ENCODE data around the gene TLE3. TPM values are rescaled to one million over a fixed set of nuclear protein-coding genes. Genes with fewer than 3 reads are reported as not detected.

The TLE3 gene
- total and polyA plus RNA-seq, 2 of the 4 experiments (the other 2 are of a cell fraction): 6.5 to 16.3 TPM

DNA sequence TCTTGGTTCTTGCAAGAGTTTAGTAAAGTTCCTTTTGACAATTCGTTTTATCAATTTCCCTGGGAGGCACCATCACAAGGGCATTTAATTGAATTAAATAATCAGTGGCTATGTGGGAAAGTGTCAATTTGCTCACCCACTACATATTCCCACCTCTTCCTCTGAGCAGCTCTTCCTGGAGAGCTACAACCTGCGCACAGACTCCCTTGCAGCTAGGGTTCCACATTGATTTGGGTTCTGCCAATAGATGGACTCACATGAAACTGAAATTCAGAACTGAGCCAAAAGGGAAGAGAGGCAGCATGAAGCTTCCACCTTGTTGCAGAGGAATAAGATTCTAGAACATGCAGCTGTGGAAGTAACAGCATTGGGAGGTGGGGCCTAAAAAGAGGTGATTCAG, 94.8 kb downstream of the TLE3 start:
- Histone ChIP-seq H2BK120ac (ENCODE audit: low read depth, low read length) (no peak overlapping the region), H3K4me1 (ENCODE audit: control insufficient read depth, insufficient read depth, low read length) (no peaks in the 10 kb centered on the region), H2BK20ac (ENCODE audit: low read depth, low read length) (no peak overlapping the region), H4K8ac (ENCODE audit: low read depth in 2 of 2, low read length in 2 of 2) (no peak overlapping the region), H2BK5ac (ENCODE audit: low read depth, low read length, poor library complexity, severe bottlenecking) (no peak overlapping the region), H4K91ac (ENCODE audit: insufficient read depth, low read depth, low read length) (no peak overlapping the region), H3K9ac (ENCODE audit: low read depth, low read length) (no peak overlapping the region), H2AK5ac (ENCODE audit: low read depth, low read length) (no peak overlapping the region), H2AFZ (replicated peaks; ENCODE audit: low read length, poor library complexity) (no peak overlapping the region), H3K14ac (replicated peaks; ENCODE audit: low read depth, low read length) (no peak overlapping the region), H4K20me1 (ENCODE audit: insufficient read depth, low read length) (no peaks in the 10 kb centered on the region), H3K56ac (ENCODE audit: extremely low read depth, insufficient read depth, low read length) (no peak overlapping the region), H3K9me3 (ENCODE audit: control insufficient read depth, insufficient read depth, low read length) (peaks cover 10% of the 10 kb centered on the region), H3K4ac (ENCODE audit: low read depth, low read length) (no peak overlapping the region), H3K36me3 (ENCODE audit: control insufficient read depth, insufficient read depth, low read length) (no peaks in the 10 kb centered on the region), H3K4me3 (ENCODE audit: insufficient read depth, low read depth, low read length) (no peak overlapping the region), H3K79me1 (ENCODE audit: low read depth in 1 of 2, low read length in 2 of 2) (no peaks in the 10 kb centered on the region), H3K4me2 (ENCODE audit: low read depth, low read length) (no peak overlapping the region), H2BK15ac (ENCODE audit: low read depth, low read length) (no peak overlapping the region), H3K18ac (ENCODE audit: low read depth, low read length) (no peak overlapping the region), H3K23ac (ENCODE audit: low read depth, low read length) (no peak overlapping the region), H2AK9ac (replicated peaks; ENCODE audit: low read depth, low read length, poor library complexity) (no peak overlapping the region), H3K27me3 (ENCODE audit: control insufficient read depth, insufficient read depth, low read length) (peaks cover 61% of the 10 kb centered on the region), H3K9me1 (ENCODE audit: insufficient read depth, low read length) (no peaks in the 10 kb centered on the region), H4K5ac (ENCODE audit: low read depth, low read length) (no peak overlapping the region), H3K27ac (ENCODE audit: insufficient read depth, low read length) (no peak overlapping the region)
- intact Hi-C loops (cut with micrococcal nuclease) (no loop called here), dilution Hi-C loops (cut with HindIII; ENCODE audit: low sequenced_read_pairs, unreplicated experiment) (no loop called here), in situ Hi-C loops (cut with MboI; ENCODE audit: low sequenced_read_pairs) (no loop called here)
- ATAC-seq (ENCODE audit: low read depth) (no peak), DNase-seq (no peak)
- TF ChIP-seq RAD21 (IDR thresholded peaks at IDR 0.05; ENCODE audit: low read length) (no peak), NFE2L2 (IDR thresholded peaks at IDR 0.05; ENCODE audit: low read depth, low read length) (no peak), FOS (IDR thresholded peaks at IDR 0.05; ENCODE audit: low read depth, low read length) (no peak), MAFK (IDR thresholded peaks at IDR 0.05; ENCODE audit: low read depth, low read length) (no peak), SMC3 (IDR thresholded peaks at IDR 0.05; ENCODE audit: low read depth, low read length) (no peak), MAZ (IDR thresholded peaks at IDR 0.05; ENCODE audit: borderline replicate concordance, low read depth, low read length) (no peak), CHD1 (IDR thresholded peaks at IDR 0.05; ENCODE audit: low read depth, low read length) (no peak), RCOR1 (IDR thresholded peaks at IDR 0.05; ENCODE audit: insufficient replicate concordance, low read length) (no peak), POLR2A (IDR thresholded peaks at IDR 0.05; ENCODE audit: low read depth, low read length) (no peak), MXI1 (IDR thresholded peaks at IDR 0.05; ENCODE audit: borderline replicate concordance, low read depth, low read length) (no peak), RFX5 (IDR thresholded peaks at IDR 0.05; ENCODE audit: low read depth, low read length) (no peak), BHLHE40 (IDR thresholded peaks at IDR 0.05; ENCODE audit: low read depth, low read length) (no peak), CEBPB (IDR thresholded peaks at IDR 0.05; ENCODE audit: low read depth, low read length) (no peak)
- TF ChIP-seq, protein P1, sequence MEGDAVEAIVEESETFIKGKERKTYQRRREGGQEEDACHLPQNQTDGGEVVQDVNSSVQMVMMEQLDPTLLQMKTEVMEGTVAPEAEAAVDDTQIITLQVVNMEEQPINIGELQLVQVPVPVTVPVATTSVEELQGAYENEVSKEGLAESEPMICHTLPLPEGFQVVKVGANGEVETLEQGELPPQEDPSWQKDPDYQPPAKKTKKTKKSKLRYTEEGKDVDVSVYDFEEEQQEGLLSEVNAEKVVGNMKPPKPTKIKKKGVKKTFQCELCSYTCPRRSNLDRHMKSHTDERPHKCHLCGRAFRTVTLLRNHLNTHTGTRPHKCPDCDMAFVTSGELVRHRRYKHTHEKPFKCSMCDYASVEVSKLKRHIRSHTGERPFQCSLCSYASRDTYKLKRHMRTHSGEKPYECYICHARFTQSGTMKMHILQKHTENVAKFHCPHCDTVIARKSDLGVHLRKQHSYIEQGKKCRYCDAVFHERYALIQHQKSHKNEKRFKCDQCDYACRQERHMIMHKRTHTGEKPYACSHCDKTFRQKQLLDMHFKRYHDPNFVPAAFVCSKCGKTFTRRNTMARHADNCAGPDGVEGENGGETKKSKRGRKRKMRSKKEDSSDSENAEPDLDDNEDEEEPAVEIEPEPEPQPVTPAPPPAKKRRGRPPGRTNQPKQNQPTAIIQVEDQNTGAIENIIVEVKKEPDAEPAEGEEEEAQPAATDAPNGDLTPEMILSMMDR (conservative IDR thresholded peaks at IDR 0.05; ENCODE audit: low read depth, low read length): no peak
- TF ChIP-seq, protein P2, sequence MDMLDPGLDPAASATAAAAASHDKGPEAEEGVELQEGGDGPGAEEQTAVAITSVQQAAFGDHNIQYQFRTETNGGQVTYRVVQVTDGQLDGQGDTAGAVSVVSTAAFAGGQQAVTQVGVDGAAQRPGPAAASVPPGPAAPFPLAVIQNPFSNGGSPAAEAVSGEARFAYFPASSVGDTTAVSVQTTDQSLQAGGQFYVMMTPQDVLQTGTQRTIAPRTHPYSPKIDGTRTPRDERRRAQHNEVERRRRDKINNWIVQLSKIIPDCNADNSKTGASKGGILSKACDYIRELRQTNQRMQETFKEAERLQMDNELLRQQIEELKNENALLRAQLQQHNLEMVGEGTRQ (IDR thresholded peaks at IDR 0.05; ENCODE audit: low read depth, low read length): no peak
- TF ChIP-seq, protein P3, sequence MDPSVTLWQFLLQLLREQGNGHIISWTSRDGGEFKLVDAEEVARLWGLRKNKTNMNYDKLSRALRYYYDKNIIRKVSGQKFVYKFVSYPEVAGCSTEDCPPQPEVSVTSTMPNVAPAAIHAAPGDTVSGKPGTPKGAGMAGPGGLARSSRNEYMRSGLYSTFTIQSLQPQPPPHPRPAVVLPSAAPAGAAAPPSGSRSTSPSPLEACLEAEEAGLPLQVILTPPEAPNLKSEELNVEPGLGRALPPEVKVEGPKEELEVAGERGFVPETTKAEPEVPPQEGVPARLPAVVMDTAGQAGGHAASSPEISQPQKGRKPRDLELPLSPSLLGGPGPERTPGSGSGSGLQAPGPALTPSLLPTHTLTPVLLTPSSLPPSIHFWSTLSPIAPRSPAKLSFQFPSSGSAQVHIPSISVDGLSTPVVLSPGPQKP (IDR thresholded peaks at IDR 0.05; ENCODE audit: borderline replicate concordance, low read depth, low read length): no peak
- ChIA-PET CTCF (no interaction called here), POLR2A (ENCODE audit: unreplicated experiment) (no interaction called here)
- BruUV-seq (replicated peaks): no TSS peak
- no CpG with 5 or more reads among the region's 2 CpGs for WGBS, 2 experiments (ENCODE audit: extremely low coverage in 2 of 2, insufficient read length in 1 of 2)
